B cell (primary cell): ENCODE measurements around the gene RPL22.

Experiments used
- EZH2 ChIP-seq: IDR thresholded peaks from 2 replicates; pipeline ENCODE4 v1.6.1; 2012; ENCODE audit warnings: borderline replicate concordance, low read depth, mild to moderate bottlenecking, moderate library complexity, low read length; ENCODE audit not compliant: insufficient read depth, poor library complexity, severe bottlenecking
- TF ChIP-seq, protein P1 (sequence below): fragments of 200-600 bp; IDR thresholded peaks from one replicate; pipeline ENCODE4 v1.8.0; 2022; ENCODE audit warnings: antibody characterized with exemption, mild to moderate bottlenecking

DNA sequence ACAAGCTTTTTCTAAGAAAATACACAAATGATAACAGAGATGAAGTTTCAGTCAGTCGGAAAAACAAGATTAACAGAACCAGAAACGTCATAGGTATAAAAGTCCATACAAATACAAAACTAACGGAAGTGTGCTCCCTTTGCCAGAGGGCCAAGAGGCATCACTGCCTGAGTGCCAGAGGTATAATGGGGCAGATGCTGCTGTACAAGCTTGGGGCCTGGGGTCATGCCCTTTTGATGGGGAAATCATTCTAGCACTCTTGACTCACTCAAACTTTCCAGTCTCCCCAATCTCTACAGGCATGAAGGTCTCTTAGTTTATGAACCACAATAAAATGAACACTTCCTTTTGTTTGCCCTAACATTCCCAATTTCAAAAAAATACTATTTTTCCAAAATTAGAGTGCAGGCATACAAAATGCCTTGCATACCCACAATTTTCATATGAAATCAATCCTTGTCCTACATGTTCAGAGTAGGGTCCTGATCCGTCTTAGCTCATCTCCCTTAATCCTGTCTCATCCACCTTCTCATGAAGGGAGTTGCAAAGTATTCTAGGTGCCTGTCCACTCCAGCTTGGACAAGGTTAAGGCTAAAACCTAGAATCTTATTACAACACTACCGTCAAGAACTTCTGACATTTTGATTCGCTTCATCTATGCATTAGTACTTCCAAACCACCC lies 1.5 kb downstream of the RPL22 start:
- TF ChIP-seq, protein P1, sequence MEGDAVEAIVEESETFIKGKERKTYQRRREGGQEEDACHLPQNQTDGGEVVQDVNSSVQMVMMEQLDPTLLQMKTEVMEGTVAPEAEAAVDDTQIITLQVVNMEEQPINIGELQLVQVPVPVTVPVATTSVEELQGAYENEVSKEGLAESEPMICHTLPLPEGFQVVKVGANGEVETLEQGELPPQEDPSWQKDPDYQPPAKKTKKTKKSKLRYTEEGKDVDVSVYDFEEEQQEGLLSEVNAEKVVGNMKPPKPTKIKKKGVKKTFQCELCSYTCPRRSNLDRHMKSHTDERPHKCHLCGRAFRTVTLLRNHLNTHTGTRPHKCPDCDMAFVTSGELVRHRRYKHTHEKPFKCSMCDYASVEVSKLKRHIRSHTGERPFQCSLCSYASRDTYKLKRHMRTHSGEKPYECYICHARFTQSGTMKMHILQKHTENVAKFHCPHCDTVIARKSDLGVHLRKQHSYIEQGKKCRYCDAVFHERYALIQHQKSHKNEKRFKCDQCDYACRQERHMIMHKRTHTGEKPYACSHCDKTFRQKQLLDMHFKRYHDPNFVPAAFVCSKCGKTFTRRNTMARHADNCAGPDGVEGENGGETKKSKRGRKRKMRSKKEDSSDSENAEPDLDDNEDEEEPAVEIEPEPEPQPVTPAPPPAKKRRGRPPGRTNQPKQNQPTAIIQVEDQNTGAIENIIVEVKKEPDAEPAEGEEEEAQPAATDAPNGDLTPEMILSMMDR, result no peak
- no peak for TF ChIP-seq EZH2
